GM12878 (cell line): ENCODE measurements around the gene TMEM39B. TPM values are rescaled to one million over a fixed set of nuclear protein-coding genes. Genes with fewer than 3 reads are reported as not detected.

Experiments
- ATAC-seq: fragments of 200-7000 bp; cut with Tn5 transposase; 3 replicates; pipeline ENCODE4 v1.9.1; 2020; ENCODE audit warnings: mild to moderate bottlenecking, moderate library complexity
- BruUV-seq: library from RNA; stranded (reverse); fragments of 400-500 nt; replicated peaks from 2 replicates; lab custom pipeline; 2021; lab: Mats Ljungman, UMichigan
- CTCF ChIA-PET: fragments of 300-600 bp; sonication (Branson Sonifier 250); formaldehyde crosslinking; extraction: SDS; loops from one replicate; lab custom pipeline; 2021; ENCODE audit warnings: inconsistent platforms; lab: Yijun Ruan, JAX
- POLR2A ChIA-PET: fragments of 350-600 bp; formaldehyde crosslinking; extraction: SDS; loops from one replicate; lab custom pipeline; 2021; ENCODE audit warnings: inconsistent platforms; lab: Charles Lee
- RAD21 ChIA-PET: fragments of 300-600 bp; sonication (Branson Sonifier 250); formaldehyde crosslinking; loops from one replicate; lab custom pipeline; 2023; ENCODE audit warnings: antibody characterized with exemption; ENCODE audit not compliant: unreplicated experiment; lab: Charles Lee
- SMC1A ChIA-PET: fragments of 300-600 bp; sonication (Branson Sonifier 250); formaldehyde crosslinking; loops from one replicate; lab custom pipeline; 2023; ENCODE audit not compliant: unreplicated experiment, uncharacterized antibody; lab: Charles Lee
- DNase-seq: peaks from one replicate; pipeline ENCODE4 v3.0.0-alpha.2; 2011; ENCODE audit warnings: low read depth, low spot score
- FAIRE-seq: peaks from 3 replicates; lab custom pipeline; 2011; peaks lifted over from hg19 to GRCh38; lab: Jason Lieb, UNC
- H2AFZ ChIP-seq: 2 replicates; pipeline ENCODE4 v1.6.0; 2011; ENCODE audit warnings: low read depth, low read length, control low read depth; ENCODE audit not compliant: control insufficient read depth
- H3K27ac ChIP-seq: 2 replicates; pipeline ENCODE4 v1.5.1; 2011; ENCODE audit warnings: control low read depth; ENCODE audit not compliant: control insufficient read depth, insufficient read depth
- H3K27me3 ChIP-seq, 2 experiments: replicated peaks in 1 of 2; 2 replicates each; pipeline versions ENCODE4 v1.6.0 to v1.6.1; 2011; ENCODE audit warnings: low read length in 1 of 2; ENCODE audit not compliant: control insufficient read depth in 2 of 2, insufficient read depth in 2 of 2
- H3K36me3 ChIP-seq, 2 experiments: 2 replicates each; pipeline ENCODE4 v1.5.1; 2011; ENCODE audit warnings: low read length in 1 of 2; ENCODE audit not compliant: control insufficient read depth in 2 of 2, insufficient read depth in 2 of 2
- H3K4me1 ChIP-seq: 2 replicates; pipeline ENCODE4 v1.6.1; 2011; ENCODE audit warnings: mild to moderate bottlenecking, low read length, moderate library complexity, mixed read lengths; ENCODE audit not compliant: control insufficient read depth, insufficient read depth
- H3K4me2 ChIP-seq: 2 replicates; pipeline ENCODE4 v1.6.0; 2011; ENCODE audit warnings: control low read depth; ENCODE audit not compliant: control insufficient read depth, insufficient read depth
- H3K4me3 ChIP-seq: fragments of 200-600 bp; sonication (generic); 2 replicates; pipeline ENCODE4 v1.5.1; 2016
- H3K79me2 ChIP-seq: 2 replicates; pipeline ENCODE4 v1.6.0; 2011; ENCODE audit warnings: low read length; ENCODE audit not compliant: control insufficient read depth, insufficient read depth
- H3K9ac ChIP-seq: 2 replicates; pipeline ENCODE4 v1.8.0; 2011; ENCODE audit warnings: low read length, control low read depth, mixed read lengths; ENCODE audit not compliant: control insufficient read depth, insufficient read depth
- H3K9me3 ChIP-seq: replicated peaks from 3 replicates; pipeline ENCODE4 v1.5.1; 2011; ENCODE audit warnings: mild to moderate bottlenecking, low read length; ENCODE audit not compliant: control insufficient read depth, insufficient read depth
- H4K20me1 ChIP-seq: 2 replicates; pipeline ENCODE4 v1.6.0; 2011; ENCODE audit not compliant: control insufficient read depth, insufficient read depth
- CEBPB ChIP-seq, 2 experiments: fragments of 150-350 bp in 1 of 2; IDR thresholded peaks; 2 replicates each; pipeline ENCODE4 v1.6.1; 2012 to 2014; ENCODE audit warnings: low read depth in 2 of 2, low read length in 2 of 2, borderline replicate concordance in 1 of 2, inconsistent platforms in 1 of 2
- CEBPZ ChIP-seq: fragments of 150-350 bp; IDR thresholded peaks from 2 replicates; pipeline ENCODE4 v1.6.1; 2016; ENCODE audit warnings: low read depth, low read length
- FOXM1 ChIP-seq: IDR thresholded peaks from 2 replicates; pipeline ENCODE4 v1.6.1; 2012; ENCODE audit warnings: low read depth, mild to moderate bottlenecking, inconsistent platforms, low read length, moderate library complexity
- NBN ChIP-seq: fragments of 450-650 bp; IDR thresholded peaks from 2 replicates; pipeline ENCODE4 v1.6.1; 2016
- POLR2AphosphoS2 ChIP-seq: IDR thresholded peaks from 2 replicates; pipeline ENCODE4 v1.6.1; 2011; ENCODE audit warnings: low read depth, mild to moderate bottlenecking, low read length, improper control_type of control experiment, moderate library complexity
- STAT1 ChIP-seq: fragments of 450-650 bp; conservative IDR thresholded peaks from 2 replicates; pipeline ENCODE4 v1.6.1; 2014; ENCODE audit warnings: antibody characterized with exemption, mild to moderate bottlenecking
- TBL1XR1 ChIP-seq: IDR thresholded peaks from 2 replicates; pipeline ENCODE4 v1.6.1; 2012; ENCODE audit warnings: low read depth, low read length, improper control_type of control experiment
- YY1 ChIP-seq: IDR thresholded peaks from 2 replicates; pipeline ENCODE4 v1.6.1; 2011; ENCODE audit warnings: low read depth, mild to moderate bottlenecking, low read length
- ZNF217 ChIP-seq: fragments of 450-650 bp; IDR thresholded peaks from 2 replicates; pipeline ENCODE4 v1.6.1; 2017; ENCODE audit warnings: antibody characterized with exemption, mild to moderate bottlenecking
- WGBS: methylation state at CpG from one replicate; pipeline ENCODE4 v1.1.6; 2016; ENCODE audit warnings: low lambda C conversion rate; ENCODE audit not compliant: insufficient replicate concordance, insufficient coverage; ENCODE audit errors: missing lambda C conversion rate; 5-methylcytosine and 5-hydroxymethylcytosine counted together
- in situ Hi-C: fragments of 300-500 bp; cut with MboI; formaldehyde crosslinking; loops from 9 replicates; pipeline ENCODE4 v1.14.3; 2018; ENCODE audit warnings: mixed read lengths
- intact Hi-C: fragments of 100-400 bp; cut with micrococcal nuclease; formaldehyde crosslinking; loops from one replicate; pipeline ENCODE4 v1.14.2; 2022; ENCODE audit not compliant: unreplicated experiment
- polyA plus RNA-seq, 11 experiments: library from polyadenylated mRNA; depleted of rRNA in 4 of 11; unstranded in 6 of 11; stranded (reverse) in 5 of 11; fragments of >200 nt; fragmentation: Nextera tagmentation in 4 of 11; fragmentation: Illumina TruSeq in 1 of 11; extraction: Ambion mirVana in 4 of 11; extraction: Trizol in 1 of 11; gene quantifications; 1 replicate in 1 of 11; 2 replicates in 10 of 11; pipeline versions ENCODE4 v1.2.1 to v1.2.3, GENCODE V29; 2011 to 2016; ENCODE audit warnings: inconsistent platforms in 2 of 11, missing spikeins in 2 of 11, low read depth in 1 of 11
- total RNA-seq, 4 experiments: library from RNA; depleted of rRNA in 3 of 4; stranded (reverse); fragments of >200 nt in 3 of 4; fragmentation: Illumina TruSeq in 1 of 4; extraction: Trizol in 1 of 4; gene quantifications; 2 replicates each; pipeline versions ENCODE4 v1.2.1 to v1.2.3, GENCODE V29; 2013 to 2021

TMEM39B gene
- total and polyA plus RNA-seq, 10 of the 15 experiments (the other 5 are each of a cell fraction or from before 2014, with no cell fraction given), result 2.3 to 27.2 (median 12.3) TPM

DNA sequence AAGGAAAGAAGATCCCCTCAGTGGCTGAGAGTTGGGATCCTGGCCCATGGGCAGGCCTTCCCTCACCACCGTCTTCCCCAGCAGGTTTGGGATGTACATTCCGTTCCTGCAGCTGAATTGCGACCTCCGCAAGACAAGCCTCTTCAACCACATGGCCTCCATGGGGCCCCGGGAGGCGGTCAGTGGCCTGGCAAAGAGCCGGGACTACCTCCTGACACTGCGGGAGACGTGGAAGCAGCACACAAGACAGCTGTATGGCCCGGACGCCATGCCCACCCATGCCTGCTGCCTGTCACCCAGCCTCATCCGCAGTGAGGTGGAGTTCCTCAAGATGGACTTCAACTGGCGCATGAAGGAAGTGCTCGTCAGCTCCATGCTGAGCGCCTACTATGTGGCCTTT, 18.9 kb downstream of the TMEM39B start (continued):
- TF ChIP-seq CEBPZ (no peak), TBL1XR1 (no peak)

GRCh38 chr1:32094746-32095521, 22.2 kb downstream of the TMEM39B start:
- TF ChIP-seq YY1, result no peak
- TF ChIP-seq FOXM1, result no peak
- TF ChIP-seq NBN, result no peak
- TF ChIP-seq POLR2AphosphoS2, result no peak
- no peak for TF ChIP-seq STAT1
- no peak for TF ChIP-seq CEBPB (IDR thresholded peaks at IDR 0.05; ENCODE audit: borderline replicate concordance in 1 of 2, low read depth in 2 of 2, low read length in 2 of 2)
- TF ChIP-seq ZNF217, result no peak
- TF ChIP-seq, all 136 proteins: peak for 0
- BruUV-seq, result no TSS peak
- Histone ChIP-seq H3K27me3 (no peaks in the 10 kb centered on the region), H3K4me1 (no peaks in the 10 kb centered on the region), H3K4me2 (no peak overlapping the region), H3K9ac (no peak overlapping the region), H3K4me3 (no peak overlapping the region), H3K27ac (no peak overlapping the region), H4K20me1 (no peaks in the 10 kb centered on the region), H3K79me2 (no peaks in the 10 kb centered on the region), H3K36me3 (peaks cover 16 to 22% of the 10 kb centered on the region in 2 experiments), H2AFZ (no peak overlapping the region), H3K9me3 (no peaks in the 10 kb centered on the region)
- RAD21 ChIA-PET, result no interaction called here
- in situ Hi-C loops, result no loop called here
- FAIRE-seq (no peak), DNase-seq (no peak), ATAC-seq (no peak)
- SMC1A ChIA-PET, result interaction anchor here (0.6 kb wide), 1 partner anchor 19 kb away, joined by 3 read pairs; no protein-coding TSS in a partner anchor
- 89% methylated on average over 11 of the region's 11 CpGs for WGBS
- intact Hi-C loops, result no loop called here
- CTCF ChIA-PET, result interaction anchor here (1.0 to 1.3 kb wide), 2 partner anchors 16 to 22 kb away, joined by 3 to 4 read pairs; partner anchors contain the start of gene TMEM39B
- POLR2A ChIA-PET, result no interaction called here
